ENCODE results near the gene MME. TPM values are rescaled to one million over a fixed set of nuclear protein-coding genes. Genes with fewer than 3 reads are reported as not detected.

Gene MME
- total and polyA plus RNA-seq, 4 donors: 0.05 to 18.4 (median 3.8) TPM

GRCh38 chr3:155049959-155050358 lies 30.2 kb upstream of the MME start:
- 93 to 95% methylated on average over 4 of the region's 4 CpGs for WGBS, 2 donors
- Histone ChIP-seq H3K27ac (ENCODE audit: low read depth in 1 of 2, low read length in 2 of 2) (no peak overlapping the region), H3K9me3 (ENCODE audit: control insufficient read depth, low read length) (peaks cover 3% of the 10 kb centered on the region), H3K36me3 (ENCODE audit: control insufficient read depth in 1 of 2, insufficient read depth in 2 of 2, low read length in 1 of 2) (no peaks in the 10 kb centered on the region), H3K27me3 (ENCODE audit: control insufficient read depth in 1 of 2, insufficient read depth in 2 of 2, low read length in 1 of 2) (no peaks in the 10 kb centered on the region), H3K4me3 (ENCODE audit: low read length in 2 of 2) (no peak overlapping the region), H3K4me1 (ENCODE audit: control insufficient read depth in 1 of 2, insufficient read depth in 2 of 2, low read length in 2 of 2) (no peaks in the 10 kb centered on the region)
- intact Hi-C loops (cut with DNase I): no loop called here
- no peak for ATAC-seq (ENCODE audit: low FRiP score)
- DNase-seq: no peak

GRCh38 chr3:155052470-155052869 lies 27.6 kb upstream of the MME start:
- Histone ChIP-seq H3K4me3 (ENCODE audit: low read length in 2 of 2) (no peak overlapping the region), H3K4me1 (ENCODE audit: control insufficient read depth in 1 of 2, insufficient read depth in 2 of 2, low read length in 2 of 2) (no peaks in the 10 kb centered on the region), H3K9me3 (ENCODE audit: control insufficient read depth, low read length) (peaks cover 3% of the 10 kb centered on the region), H3K36me3 (ENCODE audit: control insufficient read depth in 1 of 2, insufficient read depth in 2 of 2, low read length in 1 of 2) (no peaks in the 10 kb centered on the region), H3K27ac (ENCODE audit: low read depth in 1 of 2, low read length in 2 of 2) (no peak overlapping the region), H3K27me3 (ENCODE audit: control insufficient read depth in 1 of 2, insufficient read depth in 2 of 2, low read length in 1 of 2) (no peaks in the 10 kb centered on the region)
- ATAC-seq (ENCODE audit: low FRiP score) (no peak), DNase-seq (no peak)
- 77 to 80% methylated on average over 2 of the region's 2 CpGs for WGBS, 2 donors
- intact Hi-C loops (cut with DNase I): no loop called here

DNA sequence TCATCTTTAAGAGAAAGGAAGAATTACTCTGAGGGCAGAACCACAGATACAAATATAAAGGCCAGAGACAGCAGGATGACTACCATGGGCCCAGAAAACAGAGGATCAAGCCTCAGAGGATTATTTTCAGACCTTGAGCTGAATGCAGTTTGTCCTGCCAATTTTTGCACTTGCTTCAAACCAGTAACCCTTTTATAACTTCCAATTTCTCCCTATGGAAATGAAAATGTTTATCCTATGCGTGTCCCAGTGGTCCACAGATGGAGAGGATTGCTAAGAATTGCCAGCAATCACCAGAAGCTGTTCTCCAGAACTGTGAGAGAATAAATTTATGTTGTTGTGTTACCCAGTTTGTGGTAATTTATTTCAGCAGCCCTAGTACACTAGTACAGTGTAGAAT lies 26.4 kb upstream of the MME start:
- Histone ChIP-seq H3K4me3 (ENCODE audit: low read length in 2 of 2) (no peak overlapping the region), H3K27me3 (ENCODE audit: control insufficient read depth in 1 of 2, insufficient read depth in 2 of 2, low read length in 1 of 2) (no peaks in the 10 kb centered on the region), H3K9me3 (ENCODE audit: control insufficient read depth, low read length) (peaks cover 3% of the 10 kb centered on the region), H3K36me3 (ENCODE audit: control insufficient read depth in 1 of 2, insufficient read depth in 2 of 2, low read length in 1 of 2) (no peaks in the 10 kb centered on the region), H3K4me1 (ENCODE audit: control insufficient read depth in 1 of 2, insufficient read depth in 2 of 2, low read length in 2 of 2) (no peaks in the 10 kb centered on the region), H3K27ac (ENCODE audit: low read depth in 1 of 2, low read length in 2 of 2) (no peak overlapping the region)
- 35 to 67% methylated on average over 1 of the region's 1 CpG for WGBS, 2 donors
- ATAC-seq (ENCODE audit: low FRiP score) (no peak), DNase-seq (no peak)
- intact Hi-C loops (cut with DNase I): no loop called here

GRCh38 chr3:155064920-155065319 lies 15.2 kb upstream of the MME start:
- H3K4me1 ChIP-seq (ENCODE audit: control insufficient read depth in 1 of 2, insufficient read depth in 2 of 2, low read length in 2 of 2): no peaks in the 10 kb centered on the region
- intact Hi-C loops (cut with DNase I): no loop called here
- no peaks in the 10 kb centered on the region for H3K27me3 ChIP-seq (ENCODE audit: control insufficient read depth in 1 of 2, insufficient read depth in 2 of 2, low read length in 1 of 2)
- H3K4me3 ChIP-seq (ENCODE audit: low read length in 2 of 2): no peak overlapping the region
- ATAC-seq (ENCODE audit: low FRiP score) (no peak), DNase-seq (no peak)
- no peak overlapping the region for H3K27ac ChIP-seq (ENCODE audit: low read depth in 1 of 2, low read length in 2 of 2)
- H3K36me3 ChIP-seq (ENCODE audit: control insufficient read depth in 1 of 2, insufficient read depth in 2 of 2, low read length in 1 of 2): no peaks in the 10 kb centered on the region
- WGBS, 2 donors: 69 to 75% methylated on average over 1 of the region's 1 CpG
- H3K9me3 ChIP-seq (ENCODE audit: control insufficient read depth, low read length): no peaks in the 10 kb centered on the region

GRCh38 chr3:155065537-155065936 lies 14.6 kb upstream of the MME start:
- Histone ChIP-seq H3K27me3 (ENCODE audit: control insufficient read depth in 1 of 2, insufficient read depth in 2 of 2, low read length in 1 of 2) (no peaks in the 10 kb centered on the region), H3K4me1 (ENCODE audit: control insufficient read depth in 1 of 2, insufficient read depth in 2 of 2, low read length in 2 of 2) (no peaks in the 10 kb centered on the region), H3K27ac (ENCODE audit: low read depth in 1 of 2, low read length in 2 of 2) (no peak overlapping the region), H3K4me3 (ENCODE audit: low read length in 2 of 2) (no peak overlapping the region), H3K9me3 (ENCODE audit: control insufficient read depth, low read length) (no peaks in the 10 kb centered on the region), H3K36me3 (ENCODE audit: control insufficient read depth in 1 of 2, insufficient read depth in 2 of 2, low read length in 1 of 2) (no peaks in the 10 kb centered on the region)
- ATAC-seq (ENCODE audit: low FRiP score) (no peak), DNase-seq (no peak)
- intact Hi-C loops (cut with DNase I): no loop called here

DNA sequence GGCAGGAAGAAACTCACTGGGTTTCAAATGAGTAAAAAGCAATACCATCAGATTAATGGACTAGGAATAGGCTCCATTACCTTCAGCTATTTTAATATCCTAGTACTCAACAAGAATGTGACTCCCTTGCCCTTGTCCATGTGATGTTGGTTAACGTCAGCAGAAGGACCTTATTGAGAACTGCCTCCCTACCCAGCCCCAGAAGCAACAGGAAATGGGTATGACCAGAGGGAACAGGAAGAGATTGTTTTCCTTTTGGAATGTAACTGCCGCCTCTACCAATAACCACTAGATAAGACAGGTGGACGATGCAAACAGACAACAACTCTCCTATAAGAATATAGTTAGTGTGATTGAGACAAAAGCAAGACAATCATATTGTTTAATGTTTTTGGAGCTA lies 10.4 kb upstream of the MME start:
- Histone ChIP-seq H3K27ac (ENCODE audit: low read depth in 1 of 2, low read length in 2 of 2) (no peak overlapping the region), H3K4me1 (ENCODE audit: control insufficient read depth in 1 of 2, insufficient read depth in 2 of 2, low read length in 2 of 2) (no peaks in the 10 kb centered on the region), H3K27me3 (ENCODE audit: control insufficient read depth in 1 of 2, insufficient read depth in 2 of 2, low read length in 1 of 2) (no peaks in the 10 kb centered on the region), H3K4me3 (ENCODE audit: low read length in 2 of 2) (no peak overlapping the region), H3K36me3 (ENCODE audit: control insufficient read depth in 1 of 2, insufficient read depth in 2 of 2, low read length in 1 of 2) (no peaks in the 10 kb centered on the region), H3K9me3 (ENCODE audit: control insufficient read depth, low read length) (no peaks in the 10 kb centered on the region)
- intact Hi-C loops (cut with DNase I): no loop called here
- ATAC-seq (ENCODE audit: low FRiP score) (no peak), DNase-seq (no peak)
- 78 to 79% methylated on average over 3 of the region's 3 CpGs for WGBS, 2 donors

GRCh38 chr3:155070316-155070715 lies 9.8 kb upstream of the MME start:
- WGBS, 2 donors: 57 to 66% methylated on average over 2 of the region's 2 CpGs

GRCh38 chr3:155070932-155071387 lies 9.2 kb upstream of the MME start:
- Histone ChIP-seq H3K36me3 (ENCODE audit: control insufficient read depth in 1 of 2, insufficient read depth in 2 of 2, low read length in 1 of 2) (no peaks in the 10 kb centered on the region), H3K27me3 (ENCODE audit: control insufficient read depth in 1 of 2, insufficient read depth in 2 of 2, low read length in 1 of 2) (no peaks in the 10 kb centered on the region), H3K4me3 (ENCODE audit: low read length in 2 of 2) (no peak overlapping the region), H3K9me3 (ENCODE audit: control insufficient read depth, low read length) (peaks cover 1% of the 10 kb centered on the region), H3K27ac (ENCODE audit: low read depth in 1 of 2, low read length in 2 of 2) (no peak overlapping the region), H3K4me1 (ENCODE audit: control insufficient read depth in 1 of 2, insufficient read depth in 2 of 2, low read length in 2 of 2) (no peaks in the 10 kb centered on the region)
- intact Hi-C loops (cut with DNase I): no loop called here
- no peak for ATAC-seq (ENCODE audit: low FRiP score)
- 70 to 73% methylated on average over 8 of the region's 8 CpGs for WGBS, 2 donors
- no peak for DNase-seq

More at GRCh38 chr3:155070316-155070715, 9.8 kb upstream of the MME start:
- H3K4me3 ChIP-seq (ENCODE audit: low read length in 2 of 2): no peak overlapping the region
- no peak overlapping the region for H3K27ac ChIP-seq (ENCODE audit: low read depth in 1 of 2, low read length in 2 of 2)
- no peaks in the 10 kb centered on the region for H3K9me3 ChIP-seq (ENCODE audit: control insufficient read depth, low read length)
- intact Hi-C loops (cut with DNase I): no loop called here
- no peak for DNase-seq
- H3K27me3 ChIP-seq (ENCODE audit: control insufficient read depth in 1 of 2, insufficient read depth in 2 of 2, low read length in 1 of 2): no peaks in the 10 kb centered on the region
- H3K4me1 ChIP-seq (ENCODE audit: control insufficient read depth in 1 of 2, insufficient read depth in 2 of 2, low read length in 2 of 2): no peaks in the 10 kb centered on the region
- H3K36me3 ChIP-seq (ENCODE audit: control insufficient read depth in 1 of 2, insufficient read depth in 2 of 2, low read length in 1 of 2): no peaks in the 10 kb centered on the region
- ATAC-seq (ENCODE audit: low FRiP score): no peak

GRCh38 chr3:155075200-155075599 lies 4.9 kb upstream of the MME start:
- Histone ChIP-seq H3K4me3 (ENCODE audit: low read length in 2 of 2) (no peak overlapping the region), H3K9me3 (ENCODE audit: control insufficient read depth, low read length) (peaks cover 1% of the 10 kb centered on the region), H3K27ac (ENCODE audit: low read depth in 1 of 2, low read length in 2 of 2) (no peak overlapping the region), H3K4me1 (ENCODE audit: control insufficient read depth in 1 of 2, insufficient read depth in 2 of 2, low read length in 2 of 2) (no peaks in the 10 kb centered on the region), H3K27me3 (ENCODE audit: control insufficient read depth in 1 of 2, insufficient read depth in 2 of 2, low read length in 1 of 2) (no peaks in the 10 kb centered on the region), H3K36me3 (ENCODE audit: control insufficient read depth in 1 of 2, insufficient read depth in 2 of 2, low read length in 1 of 2) (no peaks in the 10 kb centered on the region)
- no peak for DNase-seq
- ATAC-seq (ENCODE audit: low FRiP score): no peak
- intact Hi-C loops (cut with DNase I): no loop called here
